ENCODE results near the gene ZNF611. TPM values are rescaled to one million over a fixed set of nuclear protein-coding genes. Genes with fewer than 3 reads are reported as not detected.
"Not testable (repeated sequence)": the region's sequence is repeated elsewhere in the genome, so short reads cannot be mapped to it uniquely, and the experiment has no call there.

Gene ZNF611
- total and polyA plus RNA-seq, 9 of the 15 experiments (the other 6 are each of a cell fraction or from before 2014, with no cell fraction given) = 3.7 to 29.6 (median 12.8) TPM

- H3K36me3 ChIP-seq (ENCODE audit: control insufficient read depth, insufficient read depth, low read length) = peaks cover 47% of the 10 kb centered on the region
- H3K4me3 ChIP-seq; H3K27me3 ChIP-seq (ENCODE audit: control insufficient read depth in 2 of 2, insufficient read depth in 2 of 2, low read length in 2 of 2); intact Hi-C loops (cut with micrococcal nuclease); FAIRE-seq; DNase-seq (ENCODE audit: extremely low read depth in 1 of 4, low spot score in 3 of 4); H3K9me1 ChIP-seq (ENCODE audit: control insufficient read depth, insufficient read depth, low read length); H3K4me1 ChIP-seq (replicated peaks in 1 of 2; ENCODE audit: control insufficient read depth in 2 of 2, insufficient read depth in 2 of 2, low read length in 2 of 2); in situ Hi-C loops (cut with MboI); H3K79me2 ChIP-seq (ENCODE audit: control insufficient read depth, insufficient read depth, low read length); H4K20me1 ChIP-seq (replicated peaks; ENCODE audit: control insufficient read depth, insufficient read depth, low read length); ATAC-seq; BruUV-seq (replicated peaks); H3K4me2 ChIP-seq (ENCODE audit: insufficient read depth, low read length); H3K27ac ChIP-seq (ENCODE audit: extremely low read depth, low read depth, low read length); CTCF ChIA-PET (ENCODE audit: low intra/inter-chr PET ratio); H3K9ac ChIP-seq (ENCODE audit: insufficient read depth in 1 of 2, low read depth in 2 of 2, low read length in 2 of 2); POLR2A ChIA-PET; H2AFZ ChIP-seq (ENCODE audit: low read depth, low read length): not testable (repeated sequence)
- peak; percentile 78 for TF ChIP-seq ZNF274 (IDR thresholded peaks at IDR 0.05; ENCODE audit: borderline replicate concordance, low read depth, low read length)
- 0 out of 2 replicates have a peak, but pooled peaks have one; percentile 62 for TF ChIP-seq ZNF75A (CRISPR knock-in tag; IDR thresholded peaks at IDR 0.05)
- peaks cover 32% of the 10 kb centered on the region for H3K9me3 ChIP-seq (replicated peaks; ENCODE audit: control insufficient read depth, insufficient read depth, low read depth, low read length)
- 88% methylated on average over 3 of the region's 3 CpGs for WGBS (ENCODE audit: insufficient coverage, low coverage, missing lambda C conversion rate)
Observed at GRCh38 chr19:52705615-52706014, 29.2 kb downstream of the ZNF611 start.

GRCh38 chr19:52703917-52704316 lies 30.9 kb downstream of the ZNF611 start:
- CTCF ChIA-PET (ENCODE audit: low intra/inter-chr PET ratio) = no interaction called here
- Histone ChIP-seq H3K27ac (ENCODE audit: extremely low read depth, low read depth, low read length) (no peak overlapping the region), H3K36me3 (ENCODE audit: control insufficient read depth, insufficient read depth, low read length) (peaks cover 37% of the 10 kb centered on the region), H4K20me1 (replicated peaks; ENCODE audit: control insufficient read depth, insufficient read depth, low read length) (no peaks in the 10 kb centered on the region), H3K4me2 (ENCODE audit: insufficient read depth, low read length) (no peak overlapping the region), H3K79me2 (ENCODE audit: control insufficient read depth, insufficient read depth, low read length) (no peaks in the 10 kb centered on the region), H3K4me1 (replicated peaks in 1 of 2; ENCODE audit: control insufficient read depth in 2 of 2, insufficient read depth in 2 of 2, low read length in 2 of 2) (no peaks in the 10 kb centered on the region), H2AFZ (ENCODE audit: low read depth, low read length) (no peak overlapping the region), H3K27me3 (ENCODE audit: control insufficient read depth in 2 of 2, insufficient read depth in 2 of 2, low read length in 2 of 2) (no peaks in the 10 kb centered on the region), H3K9me3 (replicated peaks; ENCODE audit: control insufficient read depth, insufficient read depth, low read depth, low read length) (peaks cover 32% of the 10 kb centered on the region), H3K4me3 (no peak overlapping the region), H3K9ac (ENCODE audit: insufficient read depth in 1 of 2, low read depth in 2 of 2, low read length in 2 of 2) (no peak overlapping the region), H3K9me1 (ENCODE audit: control insufficient read depth, insufficient read depth, low read length) (no peaks in the 10 kb centered on the region)
- intact Hi-C loops (cut with micrococcal nuclease) (no loop called here), in situ Hi-C loops (cut with MboI) (no loop called here)
- TF ChIP-seq MCM2 (IDR thresholded peaks at IDR 0.05; ENCODE audit: low read depth) (no peak), MGA (IDR thresholded peaks at IDR 0.05) (0 out of 2 replicates have a peak, but pooled peaks have one; percentile 9)
- 100% methylated on average over 4 of the region's 4 CpGs for WGBS (ENCODE audit: insufficient coverage, low coverage, missing lambda C conversion rate)
- ATAC-seq (no peak), FAIRE-seq (no peak), DNase-seq (ENCODE audit: extremely low read depth in 1 of 4, low spot score in 3 of 4) (no peak)
- BruUV-seq (replicated peaks) = TSS peak; percentile 19
- POLR2A ChIA-PET = no interaction called here

Data from K562 (cell line).